Stimulated activated naive B cell treated with anti-CD40 and anti-IgM and Interleukin-4, amounts not matched to agents 10 μg/mL and 1 μg/mL and 100 μg/mL, for 72 hours (primary cell): ENCODE measurements around the gene ITGB4.

Experiments
- ATAC-seq, 2 donors: fragments of 150-1000 bp; cut with Tn5 transposase; replicated peaks; 2 replicates each; pipeline ENCODE4 v1.10.0; 2021; ENCODE audit warnings: moderate library complexity in 1 of 2
- DNase-seq: peaks from one replicate; pipeline ENCODE4 v3.0.0; 2021
- H3K27ac Mint-ChIP-seq: one replicate; pipeline ENCODE4 v1.8.0; 2022; ENCODE audit warnings: mild to moderate bottlenecking, mixed read lengths
- H3K27me3 Mint-ChIP-seq, 2 donors: one replicate each; pipeline ENCODE4 v1.8.0; 2022; ENCODE audit warnings: mixed read lengths in 2 of 2
- H3K36me3 Mint-ChIP-seq, 2 donors: one replicate each; pipeline ENCODE4 v1.8.0; 2022; ENCODE audit warnings: mixed read lengths in 2 of 2, mild to moderate bottlenecking in 1 of 2
- H3K4me1 Mint-ChIP-seq, 2 donors: one replicate each; pipeline ENCODE4 v1.8.0; 2022; ENCODE audit warnings: mixed read lengths in 2 of 2, mild to moderate bottlenecking in 1 of 2
- H3K4me3 Mint-ChIP-seq, 2 donors: one replicate each; pipeline ENCODE4 v1.8.0; 2022; ENCODE audit warnings: mild to moderate bottlenecking in 2 of 2, mixed read lengths in 2 of 2, moderate library complexity in 1 of 2
- H3K9me3 Mint-ChIP-seq, 2 donors: one replicate each; pipeline ENCODE4 v1.8.0; 2022; ENCODE audit warnings: mixed read lengths in 2 of 2, mild to moderate bottlenecking in 1 of 2

The ITGB4 gene

DNA sequence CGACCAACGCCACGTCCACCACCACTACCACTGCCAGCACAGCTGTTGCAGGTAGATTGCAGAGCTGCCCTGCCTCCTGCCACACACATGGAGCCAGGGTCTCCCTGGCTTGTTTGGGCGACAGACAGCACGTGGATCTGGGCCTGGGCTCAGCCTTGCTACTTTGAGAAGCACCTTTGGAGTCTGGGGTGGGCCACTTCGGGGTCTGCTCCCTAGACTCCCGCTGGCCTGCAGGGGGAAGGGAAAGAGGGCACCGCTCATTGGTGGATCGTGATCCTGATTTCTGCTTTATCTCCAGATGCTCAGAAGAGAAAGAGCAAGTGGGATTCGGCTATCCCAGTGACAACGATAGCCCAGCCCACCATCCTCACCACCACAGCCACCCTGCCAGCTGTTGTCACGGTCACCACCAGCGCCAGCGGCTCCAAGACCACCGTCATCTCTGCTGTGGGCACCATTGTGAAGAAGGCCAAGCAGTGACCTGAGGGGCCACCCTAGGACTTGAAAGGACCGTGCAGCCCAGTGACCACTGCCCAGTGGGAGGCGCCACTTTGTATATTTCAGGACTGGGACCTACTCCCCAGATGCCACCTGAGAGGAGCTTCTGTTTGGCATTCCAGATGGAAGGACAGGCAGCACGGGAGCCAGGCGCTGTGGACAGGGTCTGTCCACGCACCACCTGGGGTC, 15.1 kb upstream of the ITGB4 start:
- Mint-ChIP-seq H3K27ac (no peak overlapping the region), H3K27me3 (no peaks in the 10 kb centered on the region), H3K36me3 (peaks cover 29 to 52% of the 10 kb centered on the region in 2 donors), H3K9me3 (no peaks in the 10 kb centered on the region), H3K4me1 (peaks cover 0 to 7% of the 10 kb centered on the region in 2 donors), H3K4me3 (no peak overlapping the region)
- no peak for ATAC-seq
- no peak for DNase-seq

DNA sequence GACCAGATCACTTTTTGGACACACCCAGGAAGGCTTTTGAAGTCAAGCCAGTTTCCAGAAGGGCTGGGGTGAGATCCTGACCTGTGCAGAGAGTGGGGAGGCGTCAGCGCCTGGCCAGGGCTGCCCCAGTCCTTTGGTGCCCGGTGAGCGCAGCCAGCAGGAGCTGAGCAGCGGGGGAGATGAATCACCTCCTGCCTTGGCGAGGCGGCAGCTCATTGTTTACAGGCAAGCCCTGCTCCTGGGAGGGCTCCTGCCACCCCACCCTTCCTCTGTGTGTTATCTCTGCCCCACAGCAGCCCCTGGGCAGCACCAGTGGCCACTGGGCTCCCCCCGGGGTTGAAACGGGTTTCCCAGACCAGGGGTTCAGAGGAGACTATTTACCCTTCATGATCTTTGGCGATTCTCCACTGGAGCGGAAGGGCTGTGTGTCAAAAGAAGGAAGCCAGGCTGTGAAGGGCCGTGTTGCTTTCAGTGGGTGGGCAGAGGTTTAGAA, 14.1 kb upstream of the ITGB4 start:
- no peaks in the 10 kb centered on the region for H3K27me3 Mint-ChIP-seq
- ATAC-seq (peak in 1 of 2 donors; percentile 12), DNase-seq (no peak)
- peaks cover 0 to 7% of the 10 kb centered on the region in 2 donors for H3K4me1 Mint-ChIP-seq
- H3K4me3 Mint-ChIP-seq = no peak overlapping the region
- no peaks in the 10 kb centered on the region for H3K9me3 Mint-ChIP-seq
- H3K36me3 Mint-ChIP-seq = peaks cover 23 to 45% of the 10 kb centered on the region in 2 donors
- peak overlapping the region; percentile 27 for H3K27ac Mint-ChIP-seq

DNA sequence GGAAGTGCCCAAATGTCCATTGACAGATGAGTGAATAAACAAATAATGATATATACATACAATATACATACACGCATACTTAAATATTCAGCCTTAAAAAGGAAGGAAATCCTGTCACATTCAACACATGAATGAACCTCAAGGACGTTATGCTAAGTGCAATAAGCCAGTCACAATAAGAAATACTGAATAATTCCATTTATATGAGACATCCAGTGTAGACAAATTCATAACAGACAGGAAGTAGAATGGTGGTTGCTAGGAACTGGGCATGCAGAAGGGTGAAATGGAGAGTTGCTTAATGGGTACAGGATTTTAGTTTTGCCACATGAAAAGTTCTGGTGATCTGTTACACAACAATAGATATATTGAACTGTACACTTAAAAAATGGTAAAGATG, 8.8 kb upstream of the ITGB4 start:
- peaks cover 0 to 2% of the 10 kb centered on the region in 2 donors for H3K4me1 Mint-ChIP-seq
- DNase-seq (no peak), ATAC-seq (no peak)
- H3K9me3 Mint-ChIP-seq = no peaks in the 10 kb centered on the region
- H3K36me3 Mint-ChIP-seq = peaks cover 10 to 15% of the 10 kb centered on the region in 2 donors
- peaks cover 0 to 6% of the 10 kb centered on the region in 2 donors for H3K27me3 Mint-ChIP-seq
- H3K4me3 Mint-ChIP-seq = no peak overlapping the region
- no peak overlapping the region for H3K27ac Mint-ChIP-seq

DNA sequence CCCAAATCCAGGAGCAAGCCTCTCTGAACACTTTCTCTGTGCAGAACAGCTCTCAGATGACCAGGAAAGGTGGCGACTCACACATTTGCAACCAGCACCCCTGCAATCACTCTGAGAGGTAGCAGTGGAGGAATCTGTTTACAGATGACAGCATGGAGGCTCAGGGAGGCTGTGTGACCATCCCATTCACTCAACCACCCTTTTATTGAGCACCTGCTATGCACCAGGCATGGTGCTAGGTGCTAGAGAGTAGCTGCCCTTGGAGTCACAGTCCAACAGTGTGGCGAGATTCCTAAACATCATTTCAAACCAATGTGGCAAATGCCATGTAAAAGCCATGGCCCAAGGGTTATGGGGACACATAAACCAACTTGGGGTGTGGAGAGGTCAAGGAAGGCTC, 1.5 kb upstream of the ITGB4 start:
- Mint-ChIP-seq H3K36me3 (no peaks in the 10 kb centered on the region), H3K27ac (no peak overlapping the region), H3K4me1 (peaks cover 3 to 8% of the 10 kb centered on the region in 2 donors), H3K4me3 (peak overlapping the region in 1 of 2 donors; percentile 52), H3K9me3 (no peaks in the 10 kb centered on the region), H3K27me3 (peaks cover 19 to 37% of the 10 kb centered on the region in 2 donors)
- no peak for DNase-seq
- ATAC-seq = no peak

DNA sequence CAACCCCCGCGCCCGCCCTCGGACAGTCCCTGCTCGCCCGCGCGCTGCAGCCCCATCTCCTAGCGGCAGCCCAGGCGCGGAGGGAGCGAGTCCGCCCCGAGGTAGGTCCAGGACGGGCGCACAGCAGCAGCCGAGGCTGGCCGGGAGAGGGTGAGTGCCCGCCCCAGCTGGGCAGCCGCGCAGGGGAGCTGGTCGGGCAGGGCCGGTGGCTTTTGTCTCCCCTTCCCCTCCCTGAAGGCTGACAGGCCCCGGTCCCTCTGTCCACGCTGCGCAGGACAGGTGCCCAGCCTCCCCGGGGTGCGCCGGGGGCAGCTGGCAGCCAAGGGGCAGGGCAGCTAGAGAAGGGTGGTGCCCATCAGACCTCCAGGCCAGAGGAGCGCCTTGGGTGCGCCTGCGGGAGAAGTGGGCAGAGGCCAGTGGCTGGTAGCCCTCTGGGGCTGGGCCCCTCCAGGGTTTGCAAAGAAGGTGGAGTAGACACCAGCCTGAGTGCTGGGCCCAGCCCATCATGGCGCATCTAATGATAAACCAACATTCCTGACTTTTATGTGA, 278 bp downstream of the ITGB4 start:
- no peaks in the 10 kb centered on the region for H3K36me3 Mint-ChIP-seq
- peak overlapping the region; percentile 41 to 64 for H3K4me3 Mint-ChIP-seq
- ATAC-seq = peak in 1 of 2 donors; percentile 51
- H3K4me1 Mint-ChIP-seq = peaks cover 3 to 8% of the 10 kb centered on the region in 2 donors
- H3K9me3 Mint-ChIP-seq = no peaks in the 10 kb centered on the region
- no peak overlapping the region for H3K27ac Mint-ChIP-seq
- no peak for DNase-seq
- H3K27me3 Mint-ChIP-seq = peaks cover 19 to 37% of the 10 kb centered on the region in 2 donors

DNA sequence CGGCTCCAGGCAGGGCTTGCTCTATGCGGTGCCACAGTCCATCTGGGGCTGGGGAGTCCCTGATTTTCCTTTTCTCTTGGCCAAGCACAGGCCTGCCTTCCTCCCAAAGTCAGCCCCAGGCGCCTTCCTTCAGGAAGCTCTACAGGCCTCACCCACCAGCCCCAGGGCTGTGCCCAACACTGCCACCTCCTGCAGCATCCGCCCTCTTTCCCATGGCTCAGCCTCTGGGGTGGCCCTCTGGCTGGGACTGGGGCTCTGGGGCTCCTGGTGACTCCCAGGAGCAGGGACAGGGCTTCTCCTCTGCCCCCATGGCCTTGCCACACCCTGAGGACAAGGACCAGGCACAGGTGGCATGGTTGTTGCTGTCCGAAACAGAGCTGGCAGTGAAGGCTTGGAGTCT, 817 bp downstream of the ITGB4 start:
- ATAC-seq (no peak), DNase-seq (no peak)
- H3K4me3 Mint-ChIP-seq = peak overlapping the region; percentile 41 to 64
- H3K27me3 Mint-ChIP-seq = peaks cover 19 to 34% of the 10 kb centered on the region in 2 donors
- H3K9me3 Mint-ChIP-seq = no peaks in the 10 kb centered on the region
- H3K36me3 Mint-ChIP-seq = no peaks in the 10 kb centered on the region
- H3K4me1 Mint-ChIP-seq = peaks cover 3 to 8% of the 10 kb centered on the region in 2 donors
- H3K27ac Mint-ChIP-seq = no peak overlapping the region

DNA sequence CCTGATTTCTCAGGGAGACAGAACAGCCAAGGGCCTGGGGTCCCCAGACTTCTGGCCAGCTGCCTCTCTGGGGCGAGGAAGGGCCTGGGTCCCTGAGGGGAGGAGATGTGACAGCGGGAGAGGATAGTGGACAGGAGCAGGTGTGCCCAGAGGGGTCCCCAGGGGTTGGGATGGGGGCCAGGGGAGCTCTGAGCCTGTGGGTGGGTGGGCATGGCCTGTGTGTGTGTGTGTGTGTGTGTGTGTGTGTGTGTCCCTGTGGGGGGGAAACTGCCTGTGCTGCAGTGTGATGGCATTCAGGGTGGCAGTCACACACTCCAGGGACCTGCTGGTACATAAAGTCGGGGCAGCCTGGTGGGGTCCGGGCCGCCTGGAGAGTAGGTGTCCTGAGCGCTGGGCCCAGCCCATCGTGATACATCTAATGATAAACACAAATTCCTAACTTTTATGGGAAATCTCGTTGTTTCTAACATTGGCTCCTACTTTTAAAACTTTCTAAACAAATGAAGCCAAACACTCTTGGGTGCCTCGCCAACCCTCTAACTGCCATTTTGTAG, 1.4 kb downstream of the ITGB4 start:
- Mint-ChIP-seq H3K27ac (no peak overlapping the region), H3K27me3 (peaks cover 19 to 29% of the 10 kb centered on the region in 2 donors), H3K36me3 (no peaks in the 10 kb centered on the region), H3K4me1 (peaks cover 3 to 8% of the 10 kb centered on the region in 2 donors), H3K4me3 (no peak overlapping the region), H3K9me3 (no peaks in the 10 kb centered on the region)
- DNase-seq (no peak), ATAC-seq (no peak)

DNA sequence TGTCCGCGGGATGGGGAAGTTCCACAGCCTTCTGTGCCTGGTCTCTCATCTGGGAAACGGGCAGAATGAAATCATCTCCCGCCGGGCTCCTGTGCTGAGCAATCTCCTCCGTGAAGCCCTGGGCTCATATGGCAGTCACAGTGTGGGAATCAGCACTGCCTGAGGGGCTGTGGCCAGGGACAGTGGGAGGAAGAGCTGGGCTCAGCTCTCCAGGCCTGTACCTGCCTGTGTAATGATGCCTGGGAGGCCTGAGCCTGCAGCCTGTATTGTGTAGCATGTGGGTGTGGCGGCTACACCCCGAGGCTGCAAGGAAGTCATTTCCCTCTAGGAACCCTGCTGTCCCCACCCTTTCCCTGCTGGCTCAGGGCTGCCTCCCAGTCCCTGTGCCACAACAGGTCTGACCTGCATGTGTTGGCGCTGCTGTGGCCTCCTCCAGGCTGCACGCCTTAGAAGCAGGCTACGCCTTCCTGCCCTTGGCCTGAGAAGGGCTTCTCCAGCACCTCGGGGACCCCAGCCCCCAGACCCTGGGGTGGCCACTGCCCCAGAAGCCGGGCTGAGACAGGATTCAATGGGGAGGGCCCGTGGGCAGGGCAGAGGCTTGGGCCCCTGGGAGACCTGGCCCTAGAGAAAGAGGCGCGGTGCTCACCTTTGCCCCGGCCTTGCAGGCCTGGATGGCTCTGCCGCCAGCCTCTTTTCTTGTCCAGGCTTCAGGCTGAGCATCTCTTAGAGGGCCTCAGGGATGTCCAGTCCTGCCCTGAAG, 2.1 kb downstream of the ITGB4 start:
- Mint-ChIP-seq H3K27me3 (peaks cover 19 to 23% of the 10 kb centered on the region in 2 donors), H3K4me3 (no peak overlapping the region), H3K4me1 (peaks cover 3 to 8% of the 10 kb centered on the region in 2 donors), H3K27ac (no peak overlapping the region), H3K36me3 (no peaks in the 10 kb centered on the region), H3K9me3 (no peaks in the 10 kb centered on the region)
- ATAC-seq (no peak), DNase-seq (no peak)

DNA sequence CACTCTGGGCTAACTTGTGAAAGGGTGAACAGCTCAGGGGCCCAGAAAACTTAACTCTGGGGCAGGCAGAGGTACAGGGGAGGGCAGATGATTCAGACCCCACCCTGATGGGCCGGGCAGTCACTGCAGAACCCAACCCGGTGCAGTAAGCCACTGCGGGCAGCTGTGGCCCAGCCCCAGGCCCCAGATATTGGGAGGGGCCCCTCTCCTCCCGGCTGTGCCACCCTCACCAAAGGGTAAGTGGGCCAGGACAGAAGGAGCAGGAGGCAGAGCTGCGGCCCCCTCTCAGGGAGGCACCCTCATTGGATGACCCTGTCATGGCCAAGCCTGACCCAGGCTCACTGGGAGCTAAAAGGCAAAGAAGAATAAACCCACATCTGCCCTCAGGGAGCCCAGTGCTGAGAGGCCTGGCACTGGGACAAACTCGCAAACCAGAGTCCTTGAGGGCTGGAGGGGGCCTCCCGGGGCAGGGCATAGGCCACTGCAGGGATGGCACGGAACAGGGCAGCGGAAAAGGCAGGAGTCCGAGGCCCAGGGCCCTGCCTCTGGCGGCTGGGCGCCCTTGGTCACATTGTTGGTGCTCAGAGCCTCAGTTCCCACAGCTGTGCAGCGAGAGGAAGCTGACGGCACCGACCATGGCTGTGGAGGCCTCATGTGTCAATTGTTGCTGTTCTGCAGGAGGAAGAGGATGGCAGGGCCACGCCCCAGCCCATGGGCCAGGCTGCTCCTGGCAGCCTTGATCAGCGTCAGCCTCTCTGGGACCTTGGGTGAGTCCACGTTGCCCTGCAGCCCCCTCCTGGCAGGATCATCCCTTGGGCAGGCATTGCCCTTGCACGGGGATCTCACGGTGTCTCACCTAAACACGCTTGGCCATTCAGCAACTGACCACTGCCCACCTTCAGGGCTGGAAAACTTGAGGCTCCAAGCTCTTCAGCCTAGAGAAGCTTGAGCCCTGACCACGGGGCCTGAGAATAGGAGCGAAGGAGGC, 3.1 kb downstream of the ITGB4 start:
- ATAC-seq = no peak
- H3K27me3 Mint-ChIP-seq = peaks cover 19 to 23% of the 10 kb centered on the region in 2 donors
- no peaks in the 10 kb centered on the region for H3K9me3 Mint-ChIP-seq
- H3K4me3 Mint-ChIP-seq = no peak overlapping the region
- no peak for DNase-seq
- H3K36me3 Mint-ChIP-seq = no peaks in the 10 kb centered on the region
- no peak overlapping the region for H3K27ac Mint-ChIP-seq
- H3K4me1 Mint-ChIP-seq = peaks cover 3 to 8% of the 10 kb centered on the region in 2 donors

DNA sequence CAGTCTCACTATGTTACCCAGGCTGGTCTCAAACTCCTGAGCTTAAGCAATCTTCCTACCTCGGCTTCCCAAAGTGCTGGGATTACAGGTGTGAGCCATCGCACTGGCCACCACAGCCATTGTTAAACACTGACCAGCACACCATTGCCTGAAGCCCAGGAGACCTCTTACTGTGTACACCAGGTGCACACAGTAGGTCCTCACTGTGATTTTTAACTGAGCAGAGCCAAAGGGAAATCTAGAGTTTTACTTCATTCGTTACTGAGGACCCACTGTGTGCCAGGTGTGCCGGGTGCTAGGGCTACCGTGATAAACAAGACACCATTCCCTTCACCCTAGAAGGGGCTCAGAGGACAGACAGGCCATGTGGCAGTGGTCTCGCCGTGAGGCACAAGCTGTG, 4.2 kb downstream of the ITGB4 start:
- no peaks in the 10 kb centered on the region for H3K36me3 Mint-ChIP-seq
- ATAC-seq = no peak
- no peak for DNase-seq
- H3K4me1 Mint-ChIP-seq = peaks cover 2 to 4% of the 10 kb centered on the region in 2 donors
- no peak overlapping the region for H3K27ac Mint-ChIP-seq
- peaks cover 10 to 14% of the 10 kb centered on the region in 2 donors for H3K27me3 Mint-ChIP-seq
- no peaks in the 10 kb centered on the region for H3K9me3 Mint-ChIP-seq
- no peak overlapping the region for H3K4me3 Mint-ChIP-seq

DNA sequence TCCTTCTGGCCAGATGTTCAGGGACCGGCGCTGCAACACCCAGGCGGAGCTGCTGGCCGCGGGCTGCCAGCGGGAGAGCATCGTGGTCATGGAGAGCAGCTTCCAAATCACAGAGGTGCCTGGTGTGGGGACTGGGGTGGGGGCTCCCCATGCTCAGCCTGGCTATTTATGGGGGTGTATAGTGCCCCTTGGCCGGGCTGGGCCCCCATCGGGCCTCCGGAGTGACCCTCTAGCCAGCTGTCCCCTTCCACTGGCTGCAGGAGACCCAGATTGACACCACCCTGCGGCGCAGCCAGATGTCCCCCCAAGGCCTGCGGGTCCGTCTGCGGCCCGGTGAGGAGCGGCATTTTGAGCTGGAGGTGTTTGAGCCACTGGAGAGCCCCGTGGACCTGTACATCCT, 6.1 kb downstream of the ITGB4 start:
- no peak overlapping the region for H3K27ac Mint-ChIP-seq
- H3K4me3 Mint-ChIP-seq = no peak overlapping the region
- no peaks in the 10 kb centered on the region for H3K4me1 Mint-ChIP-seq
- peaks cover under 1 to 2% of the 10 kb centered on the region in 2 donors for H3K27me3 Mint-ChIP-seq
- H3K36me3 Mint-ChIP-seq = no peaks in the 10 kb centered on the region
- H3K9me3 Mint-ChIP-seq = no peaks in the 10 kb centered on the region
- ATAC-seq (no peak), DNase-seq (no peak)

DNA sequence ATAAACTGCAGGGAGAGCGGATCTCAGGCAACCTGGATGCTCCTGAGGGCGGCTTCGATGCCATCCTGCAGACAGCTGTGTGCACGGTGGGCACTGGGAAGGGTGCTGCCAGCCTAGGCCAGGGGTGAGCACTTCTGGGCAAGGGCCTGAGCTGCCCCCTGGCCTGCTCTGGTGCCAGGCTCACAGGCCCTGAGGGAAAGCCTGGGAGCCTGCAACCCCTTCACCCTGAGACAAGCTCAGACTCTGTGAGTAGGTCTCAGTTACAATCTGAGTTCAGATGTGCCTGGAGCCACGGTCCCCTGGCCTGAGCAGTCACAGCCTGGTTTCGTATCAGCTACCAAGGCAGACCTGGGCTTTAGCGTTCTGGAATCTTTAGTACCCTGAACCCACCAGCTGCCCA, 8.1 kb downstream of the ITGB4 start:
- DNase-seq (no peak), ATAC-seq (no peak)
- Mint-ChIP-seq H3K4me1 (no peaks in the 10 kb centered on the region), H3K27ac (no peak overlapping the region), H3K27me3 (no peaks in the 10 kb centered on the region), H3K36me3 (no peaks in the 10 kb centered on the region), H3K9me3 (no peaks in the 10 kb centered on the region), H3K4me3 (no peak overlapping the region)

DNA sequence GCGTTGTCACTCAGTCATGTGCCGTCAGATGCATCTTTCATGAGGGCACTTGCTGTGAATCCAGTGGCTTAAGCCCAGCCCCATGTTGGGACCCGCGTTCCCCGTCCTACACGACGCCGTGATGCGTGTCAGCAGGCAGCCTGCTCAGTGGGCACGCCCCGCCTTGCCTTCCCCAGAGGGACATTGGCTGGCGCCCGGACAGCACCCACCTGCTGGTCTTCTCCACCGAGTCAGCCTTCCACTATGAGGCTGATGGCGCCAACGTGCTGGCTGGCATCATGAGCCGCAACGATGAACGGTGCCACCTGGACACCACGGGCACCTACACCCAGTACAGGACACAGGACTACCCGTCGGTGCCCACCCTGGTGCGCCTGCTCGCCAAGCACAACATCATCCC, 8.8 kb downstream of the ITGB4 start:
- DNase-seq (no peak), ATAC-seq (no peak)
- H3K27ac Mint-ChIP-seq = no peak overlapping the region
- no peak overlapping the region for H3K4me3 Mint-ChIP-seq
- H3K27me3 Mint-ChIP-seq = no peaks in the 10 kb centered on the region
- H3K9me3 Mint-ChIP-seq = no peaks in the 10 kb centered on the region
- H3K4me1 Mint-ChIP-seq = peaks cover 0 to 3% of the 10 kb centered on the region in 2 donors
- no peaks in the 10 kb centered on the region for H3K36me3 Mint-ChIP-seq
